Stimulated activated CD8-positive, alpha-beta memory T cell treated with anti-CD3 and anti-CD28 coated beads, Interleukin-7, amount 100 ng/mL, for 4 hours (primary cell): ENCODE measurements around the gene RAB30.
"Not testable (repeated sequence)": the region's sequence is repeated elsewhere in the genome, so short reads cannot be mapped to it uniquely, and the experiment has no call there.

Experiments used
- DNase-seq, 2 donors: peaks; one replicate each; pipeline ENCODE4 v3.0.0-alpha.2; 2020; ENCODE audit warnings: low read depth in 2 of 2

RAB30 gene

GRCh38 chr11:82943430-82943829 is 128.3 kb downstream of the RAB30 start:
- not testable (repeated sequence) for DNase-seq

GRCh38 chr11:82942376-82942775 is 129.3 kb downstream of the RAB30 start:
- DNase-seq = no peak

- no peak for DNase-seq
Observed at GRCh38 chr11:82939456-82939855, 132.2 kb downstream of the RAB30 start.

DNA sequence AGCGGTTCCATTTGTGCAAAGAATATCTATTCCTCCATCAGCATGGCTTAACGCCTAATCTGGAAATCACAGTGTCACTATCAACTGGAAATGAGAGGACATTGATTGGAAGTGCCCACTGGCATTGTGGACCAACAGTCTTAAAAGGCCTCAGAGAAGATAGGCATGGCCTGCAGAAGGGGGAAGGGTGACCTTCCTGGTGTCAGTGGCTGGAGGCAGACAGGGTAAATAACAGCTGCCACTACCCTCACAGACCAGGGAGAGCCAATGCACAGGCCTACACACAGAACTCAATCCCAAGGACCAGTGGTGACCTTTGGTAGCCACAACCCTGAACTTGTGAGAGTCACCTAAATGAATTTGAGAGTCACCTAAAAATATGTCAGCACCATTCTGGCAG is 134.1 kb downstream of the RAB30 start:
- no peak for DNase-seq

DNA sequence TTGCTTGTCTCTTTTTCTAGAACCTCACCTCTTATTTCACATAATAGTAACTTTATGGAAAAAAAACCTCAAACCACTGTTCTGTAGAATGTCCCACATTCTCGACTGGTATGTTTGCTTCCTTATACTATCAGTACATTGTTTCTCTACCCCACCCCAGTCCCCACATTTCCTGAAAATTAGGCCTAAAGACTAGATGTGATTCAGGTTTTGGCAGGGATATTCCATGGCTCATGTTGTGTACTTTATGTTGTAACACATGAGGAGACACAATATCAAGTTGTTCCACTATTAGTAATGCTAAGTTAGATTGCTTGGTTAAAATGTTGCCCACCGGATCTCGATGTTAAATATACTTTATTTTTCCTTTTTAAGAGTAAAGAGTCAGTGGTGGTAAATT is 135.4 kb downstream of the RAB30 start:
- no peak for DNase-seq

GRCh38 chr11:82932564-82932963 is 139.1 kb downstream of the RAB30 start:
- DNase-seq = no peak

- no peak for DNase-seq
Observed at GRCh38 chr11:82930734-82931133, 141.0 kb downstream of the RAB30 start.

DNA sequence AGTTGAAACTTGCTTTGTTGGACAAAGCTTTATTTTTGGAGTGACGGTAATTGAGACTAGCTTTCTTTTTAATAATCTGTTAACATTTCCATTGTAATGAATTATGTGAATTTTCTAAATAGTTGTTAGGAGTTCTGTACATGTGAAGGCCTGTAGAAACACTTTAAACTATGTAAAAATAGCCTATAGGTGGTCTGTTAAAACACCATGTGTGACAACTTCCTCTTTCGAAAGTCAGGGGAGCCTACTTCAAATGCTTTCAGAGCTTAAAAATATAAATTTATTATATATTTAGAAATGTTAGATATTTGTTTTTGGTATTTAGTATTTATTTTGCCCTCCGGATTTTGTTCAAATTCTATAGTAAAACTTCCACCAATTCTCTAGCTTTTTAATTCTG is 141.5 kb downstream of the RAB30 start:
- no peak for DNase-seq

DNA sequence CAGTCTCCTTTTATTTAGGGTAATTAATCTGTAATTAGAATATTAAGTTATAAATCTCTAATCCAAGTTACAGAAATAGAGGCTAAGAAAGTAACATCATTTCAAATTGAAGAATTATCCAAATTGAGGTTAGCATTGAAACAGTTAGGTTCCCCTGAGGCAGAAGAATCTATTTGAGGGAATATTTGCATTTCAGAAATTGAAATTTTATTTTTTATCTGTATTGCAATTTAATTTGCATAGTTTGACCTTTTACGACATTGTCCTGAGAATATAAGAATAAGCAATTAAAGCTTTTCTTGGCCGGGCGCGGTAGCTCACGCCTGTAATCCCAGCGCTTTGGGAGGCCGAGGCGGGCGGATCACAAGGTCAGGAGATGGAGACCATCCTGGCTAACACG is 142.6 kb downstream of the RAB30 start:
- no peak for DNase-seq

DNA sequence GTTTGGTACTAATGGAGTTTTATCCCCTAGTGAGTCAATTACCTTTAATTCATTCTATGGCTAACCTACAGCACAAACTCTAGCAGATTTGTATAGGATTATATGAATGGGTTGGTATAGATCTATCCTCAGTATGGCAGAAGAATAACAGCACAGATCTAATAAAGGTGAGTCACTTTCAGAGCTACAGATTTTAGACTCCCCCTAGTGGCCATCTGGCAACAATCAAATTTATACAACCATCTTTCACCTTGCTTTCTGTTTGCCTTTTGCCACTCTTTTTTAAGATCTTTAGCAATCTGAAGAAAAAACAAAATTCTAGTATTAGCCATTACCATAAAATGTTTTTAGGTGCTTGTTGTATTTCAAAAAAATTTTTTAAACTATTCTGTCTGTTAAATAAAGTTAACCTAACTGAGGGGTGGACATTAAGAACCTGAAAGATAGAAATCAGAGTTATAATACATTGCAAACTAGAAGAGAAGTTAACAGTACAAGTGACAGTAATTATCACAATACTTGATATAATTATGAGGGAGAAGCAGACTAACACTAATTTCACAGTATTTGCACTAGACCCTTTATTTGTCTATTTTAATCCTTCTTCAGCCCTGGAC is 144.3 kb downstream of the RAB30 start:
- no peak for DNase-seq

DNA sequence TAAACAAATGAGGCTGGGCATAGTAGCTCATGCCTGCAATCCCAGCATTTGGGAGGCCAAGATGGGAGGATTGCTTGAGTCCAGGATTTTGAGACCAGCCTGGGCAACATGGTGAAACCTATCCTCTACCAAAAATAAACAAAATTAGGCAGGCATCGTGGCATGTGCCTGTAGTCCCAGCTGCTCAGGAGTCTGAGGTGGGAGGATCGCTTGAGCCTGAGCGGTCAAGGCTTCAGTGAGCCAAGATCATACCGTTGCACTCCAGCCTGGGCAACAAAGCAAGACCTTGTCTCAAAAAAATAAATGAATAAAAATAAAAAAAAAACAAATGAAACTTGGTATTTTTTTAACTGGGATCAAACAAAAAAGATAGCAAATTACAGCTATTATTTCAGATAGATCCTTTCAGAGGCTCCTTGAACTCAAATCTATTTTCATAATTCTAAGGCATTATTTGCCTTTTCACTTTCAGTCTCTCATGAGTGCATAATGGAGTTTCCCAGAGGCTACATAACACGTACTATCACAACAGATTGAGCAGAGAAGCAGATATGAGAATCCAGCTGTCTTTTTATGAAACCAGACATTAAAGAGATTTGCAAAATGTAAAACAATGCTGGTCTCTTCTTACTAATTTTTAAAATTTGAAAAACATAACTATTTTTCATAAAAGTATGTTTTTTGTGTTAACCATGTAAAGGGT is 147.0 kb downstream of the RAB30 start:
- no peak for DNase-seq
